Muscle of arm (tissue), 12 donors: Measurements from ENCODE around the gene VNN1. TPM values are rescaled to one million over a fixed set of nuclear protein-coding genes. Genes with fewer than 3 reads are reported as not detected.
"Not testable (repeated sequence)": the region's sequence is repeated elsewhere in the genome, so short reads cannot be mapped to it uniquely, and the experiment has no call there.

Experiments used
- DNase-seq: peaks from one replicate; pipeline ENCODE4 v3.0.0-alpha.2; 2013
- polyA plus RNA-seq, 12 donors: library from polyadenylated mRNA; unstranded; fragments of 120-200 nt; gene quantifications; one replicate each; pipeline ENCODE4 v1.2.1, GENCODE V29; 2013; ENCODE audit not compliant: insufficient read length in 12 of 12

The VNN1 gene
- polyA plus RNA-seq, 12 donors, result 0.11 to 0.65 (median 0.31) TPM; not detected in 2

DNA sequence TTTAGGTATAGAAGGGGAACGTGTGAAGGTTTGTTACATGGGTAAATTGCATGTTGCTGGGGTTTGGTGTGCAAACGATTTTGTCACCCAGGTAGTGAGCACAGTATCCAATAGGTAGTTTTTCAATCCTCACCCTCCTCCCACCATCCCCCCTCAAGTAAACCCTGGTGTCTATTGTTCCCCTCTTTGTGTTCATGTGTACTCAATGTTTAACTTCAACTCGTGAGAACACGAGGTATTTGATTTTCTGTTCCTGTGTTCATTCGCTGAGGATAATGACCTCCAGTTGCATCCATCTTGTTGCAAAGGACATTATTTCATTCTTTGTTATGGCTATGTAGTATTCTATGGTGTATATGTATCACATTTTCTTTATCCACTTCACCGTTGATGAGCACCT, 11.6 kb upstream of the VNN1 start:
- DNase-seq, result no peak

DNA sequence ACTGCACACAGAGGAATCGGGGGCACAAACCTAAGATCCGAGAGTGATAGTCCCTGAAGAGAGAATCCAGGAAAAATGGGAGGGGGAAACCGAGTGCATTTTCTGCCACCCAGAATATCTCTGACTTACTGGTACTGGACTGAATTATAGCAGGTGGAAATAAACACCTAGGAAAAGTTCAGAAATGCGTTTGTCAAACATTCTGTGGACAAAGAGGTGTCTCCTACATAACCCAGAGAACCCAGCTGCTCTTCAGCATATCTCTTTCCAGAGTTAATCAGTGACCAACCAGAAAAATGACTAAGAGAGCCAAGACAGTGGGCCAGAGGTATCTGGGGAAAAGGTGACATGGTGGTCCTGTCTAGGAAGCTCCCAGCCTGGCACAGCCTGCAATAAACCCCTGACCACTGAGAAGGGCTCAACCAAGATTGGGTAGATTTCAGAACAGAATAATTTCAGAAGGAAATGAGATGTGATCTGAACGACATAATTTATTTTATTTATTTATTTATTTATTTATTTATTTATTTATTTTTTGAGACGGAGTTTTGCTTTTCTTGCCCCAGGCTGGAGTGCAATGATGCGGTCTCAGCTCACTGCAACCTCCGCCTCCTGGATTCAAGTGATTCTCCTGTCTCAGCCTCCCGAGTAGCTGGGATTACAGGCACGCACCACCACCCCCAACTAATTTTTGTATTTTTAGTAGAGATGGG, 6.0 kb upstream of the VNN1 start:
- no peak for DNase-seq

DNA sequence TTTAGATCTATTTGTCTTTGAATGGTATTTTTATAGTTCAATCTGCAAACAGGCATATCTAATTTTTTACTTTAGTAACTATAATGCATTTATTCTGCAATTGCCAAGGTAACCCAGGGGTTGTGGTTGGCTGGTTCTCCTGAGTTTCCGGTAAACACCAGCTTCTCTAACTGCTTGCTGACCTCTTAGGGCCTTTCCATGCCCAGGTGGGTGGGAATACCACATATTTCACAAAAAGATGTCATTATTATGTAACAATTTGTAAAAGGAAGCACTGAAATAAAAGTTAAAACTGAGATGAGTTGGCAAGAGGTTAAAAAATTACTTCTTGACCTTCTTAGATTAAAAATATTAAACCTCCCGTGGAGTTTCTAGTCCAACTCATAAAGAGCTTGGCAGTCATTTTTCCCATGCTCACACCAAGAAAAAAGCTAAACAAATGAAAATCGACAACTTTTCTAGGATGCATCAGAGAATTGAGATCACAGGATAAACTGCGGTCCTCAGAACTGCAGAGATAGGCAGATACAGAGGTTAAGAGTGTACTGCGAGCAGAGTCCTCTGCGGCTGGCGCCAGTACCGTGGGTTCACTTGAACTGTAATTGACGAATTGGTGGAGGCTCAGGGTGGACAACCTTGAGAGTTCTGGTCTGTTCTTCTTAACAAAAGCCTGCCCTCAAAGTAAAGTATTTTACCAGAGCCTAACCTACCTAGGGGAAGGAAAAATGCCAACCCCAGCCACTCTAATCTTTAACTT, 2.2 kb upstream of the VNN1 start:
- no peak for DNase-seq

DNA sequence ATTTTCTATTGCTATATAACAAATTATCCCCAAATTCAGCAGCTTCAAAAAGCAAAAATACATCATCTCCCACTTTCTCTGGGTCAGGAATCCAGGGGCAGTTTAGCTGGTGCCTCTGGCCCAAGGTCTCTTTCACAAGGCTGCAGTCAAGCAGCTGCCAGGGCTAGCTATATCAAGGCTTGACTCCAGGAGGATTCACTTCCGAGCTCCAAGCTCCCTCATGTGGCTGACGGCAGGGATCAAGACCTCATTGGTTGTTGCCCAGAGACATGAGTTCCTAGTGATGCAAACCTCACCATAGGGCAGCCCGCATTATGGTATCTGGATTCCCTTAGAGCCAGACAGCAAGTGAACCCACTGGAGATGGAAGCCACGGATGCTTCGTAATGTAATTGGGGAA, 1.3 kb upstream of the VNN1 start:
- DNase-seq, result no peak

DNA sequence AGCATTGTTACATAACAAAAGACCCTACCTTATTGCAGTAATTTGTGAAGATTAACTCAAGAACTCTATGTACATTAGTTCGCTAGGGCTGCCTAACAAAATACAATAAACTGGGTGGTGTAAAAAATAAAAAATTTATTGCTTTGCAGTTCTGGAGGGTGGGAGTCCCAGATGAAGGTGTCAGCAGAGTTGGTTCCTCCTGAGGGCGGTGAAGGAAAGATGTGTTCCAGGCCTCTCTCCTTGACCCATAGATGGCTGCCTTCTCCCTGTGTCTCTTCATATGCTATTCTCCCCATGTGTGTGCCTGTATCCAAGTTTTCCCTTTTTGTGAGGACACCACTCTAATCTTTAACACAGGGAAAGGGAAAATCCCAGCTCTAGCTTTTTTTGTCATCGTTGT, 305 bp upstream of the VNN1 start:
- no peak for DNase-seq

DNA sequence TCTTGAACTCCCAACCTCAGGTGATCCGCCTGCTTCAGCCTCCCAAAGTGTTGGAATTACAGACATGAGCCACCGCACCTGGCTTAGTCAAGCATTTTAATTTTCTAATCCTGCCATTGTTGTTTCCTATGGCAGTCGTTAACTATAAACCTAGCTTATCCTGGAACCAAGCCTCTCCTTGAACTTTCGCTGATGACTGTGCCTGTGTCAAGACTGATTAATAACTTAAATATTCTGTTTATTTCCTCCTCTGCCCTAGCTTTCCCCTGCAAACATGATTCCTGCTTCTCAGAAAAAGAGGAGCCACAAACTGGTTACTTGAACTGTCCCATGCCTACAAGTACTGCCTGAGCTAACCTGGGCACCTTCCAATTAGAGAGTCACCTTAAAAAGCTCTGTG, 1.5 kb downstream of the VNN1 start:
- DNase-seq, result no peak

DNA sequence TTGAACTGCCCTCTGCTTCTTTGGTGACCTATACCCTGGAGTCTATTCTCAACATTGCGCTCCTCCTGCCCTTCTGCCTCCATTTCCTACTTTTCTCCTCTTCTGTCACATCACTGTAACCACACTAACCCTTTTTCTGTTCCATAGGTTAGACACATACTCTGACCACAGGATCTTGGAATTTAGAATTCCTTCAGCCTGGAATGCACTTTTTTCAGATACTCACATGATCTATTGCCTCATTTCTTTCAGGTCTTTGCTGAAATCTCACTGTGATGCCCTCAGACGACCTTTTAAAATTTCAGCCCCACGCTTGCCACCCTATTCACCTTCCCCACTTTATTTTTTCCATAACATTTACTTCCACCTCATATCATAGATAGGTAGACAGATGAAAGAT, 5.1 kb downstream of the VNN1 start:
- DNase-seq, result no peak

DNA sequence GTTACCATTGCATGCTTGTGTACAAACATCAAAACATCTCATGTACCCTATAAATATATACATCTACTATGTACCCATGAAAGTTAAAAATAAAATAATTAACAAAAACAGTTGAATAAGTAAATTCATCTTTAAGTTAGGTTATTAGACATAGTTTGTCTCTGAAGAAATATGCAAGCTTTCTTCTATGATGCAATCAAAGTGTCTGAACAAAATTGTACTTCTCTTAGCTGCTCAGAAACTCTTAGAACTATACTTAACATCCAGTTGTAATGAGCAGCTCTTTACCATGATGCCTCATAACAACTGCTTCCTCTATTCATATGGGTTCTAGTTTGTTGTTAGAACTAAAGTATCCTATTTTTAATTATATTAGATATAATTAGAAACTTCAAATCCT, 5.9 kb downstream of the VNN1 start:
- DNase-seq, result no peak

DNA sequence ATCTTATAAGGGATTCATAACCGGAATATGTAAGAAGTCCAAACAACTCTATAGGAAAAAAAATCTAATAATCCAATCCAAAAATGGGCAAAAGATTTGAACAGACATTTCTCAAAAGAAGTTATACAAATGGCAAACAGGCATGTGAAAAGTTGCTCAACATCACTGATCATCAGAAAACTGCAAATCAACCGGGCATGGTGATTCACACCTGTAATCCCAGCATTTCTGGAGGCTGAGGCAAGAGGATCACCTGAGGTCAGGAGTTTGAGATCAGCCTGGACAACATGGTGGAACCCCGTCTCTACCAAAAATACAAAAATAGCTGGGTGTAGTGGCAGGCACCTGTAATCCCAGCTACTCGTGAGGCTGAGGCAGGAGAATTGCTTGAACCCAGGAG, 7.1 kb downstream of the VNN1 start:
- DNase-seq, result not testable (repeated sequence)

DNA sequence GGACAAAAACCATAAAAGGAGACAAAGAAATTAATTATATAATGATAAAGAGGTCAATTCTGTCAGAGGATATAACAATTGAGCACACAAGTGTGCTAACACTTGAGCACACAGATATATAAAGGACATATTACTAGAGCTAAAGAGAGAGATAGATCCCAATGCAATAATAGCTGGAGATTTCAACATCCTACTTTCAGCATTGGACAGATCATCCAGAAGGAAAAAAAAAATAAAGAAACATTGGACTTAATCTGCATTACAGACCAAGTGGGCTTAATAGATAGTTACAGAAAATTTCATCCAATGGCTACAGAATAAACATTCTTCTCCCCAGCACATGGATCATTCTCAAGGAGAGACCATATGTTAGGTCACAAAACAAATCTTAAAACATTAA, 9.9 kb downstream of the VNN1 start:
- no peak for DNase-seq

DNA sequence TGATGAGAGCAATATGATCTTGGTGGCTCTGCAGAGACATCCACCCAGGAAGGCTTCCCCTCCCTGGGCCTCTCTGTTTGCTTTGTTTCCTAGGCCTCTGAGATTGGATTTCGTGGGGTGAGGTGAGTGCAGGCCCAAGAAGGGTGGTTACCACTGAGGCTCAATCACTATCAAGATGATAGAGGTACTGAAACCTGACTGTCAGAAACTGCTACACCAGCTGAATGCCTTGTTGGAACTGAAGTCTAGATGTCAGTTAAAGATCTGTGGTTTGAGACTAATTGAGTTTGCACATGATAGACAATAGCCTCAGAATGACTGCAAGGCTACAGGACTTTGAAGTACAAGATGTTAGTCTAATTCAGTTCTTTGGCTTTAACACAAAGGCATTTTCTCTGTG, 15.2 kb downstream of the VNN1 start:
- DNase-seq, result no peak

DNA sequence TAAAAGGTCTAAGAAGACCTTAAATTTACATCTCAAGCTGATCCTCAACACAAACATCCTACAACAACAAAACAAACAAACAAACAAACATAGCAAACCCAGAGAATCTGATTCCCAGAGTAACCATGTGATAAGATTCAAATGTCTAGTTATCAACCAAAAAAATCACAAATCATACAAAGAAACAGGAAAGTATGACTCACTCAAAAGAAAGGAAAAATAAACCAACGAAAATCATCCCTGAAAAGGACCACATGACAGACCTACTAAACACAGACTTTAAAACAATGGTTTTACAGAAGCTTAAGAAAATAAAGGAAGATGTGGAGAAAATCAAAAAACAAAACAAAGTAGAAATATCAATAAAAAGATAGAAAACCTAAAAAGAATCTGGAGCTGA, 18.1 kb downstream of the VNN1 start:
- no peak for DNase-seq

DNA sequence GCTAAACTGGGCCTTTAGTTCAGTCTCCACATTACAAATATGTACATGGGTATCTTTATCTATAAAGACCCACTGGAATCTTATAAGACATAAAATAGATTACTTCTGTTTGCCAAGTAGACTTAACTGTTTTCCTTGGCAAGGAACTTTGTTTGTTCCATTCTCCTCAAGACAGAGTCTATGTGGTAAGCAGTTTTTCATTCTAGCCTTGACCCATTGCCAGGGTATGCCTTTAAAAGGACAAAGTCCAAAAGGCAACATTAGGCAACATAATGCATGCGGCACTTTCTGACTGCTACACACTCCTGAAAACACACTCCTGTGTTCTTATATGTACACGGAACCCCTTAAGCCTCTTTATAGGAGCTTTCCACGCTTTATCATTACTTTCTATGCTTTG, 20.4 kb downstream of the VNN1 start:
- no peak for DNase-seq

DNA sequence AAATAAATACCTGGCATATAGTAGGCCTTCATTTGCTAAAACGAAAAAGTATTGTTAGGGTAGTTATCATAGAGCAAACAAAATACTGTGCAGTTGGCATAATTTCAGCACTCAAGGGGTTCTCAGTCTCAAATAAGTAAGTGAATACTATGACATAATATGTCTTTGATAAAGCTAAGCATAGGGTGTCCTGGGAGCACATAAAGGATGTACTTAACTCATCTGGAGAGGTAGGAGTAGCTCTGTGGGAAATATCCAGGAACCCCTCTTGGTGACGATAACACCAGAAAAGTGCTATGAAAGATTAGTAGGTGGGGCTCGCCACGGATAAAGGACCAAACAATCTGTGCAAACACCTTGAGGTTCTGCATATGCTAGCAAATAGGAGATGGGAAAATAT, 23.2 kb downstream of the VNN1 start:
- DNase-seq, result no peak

DNA sequence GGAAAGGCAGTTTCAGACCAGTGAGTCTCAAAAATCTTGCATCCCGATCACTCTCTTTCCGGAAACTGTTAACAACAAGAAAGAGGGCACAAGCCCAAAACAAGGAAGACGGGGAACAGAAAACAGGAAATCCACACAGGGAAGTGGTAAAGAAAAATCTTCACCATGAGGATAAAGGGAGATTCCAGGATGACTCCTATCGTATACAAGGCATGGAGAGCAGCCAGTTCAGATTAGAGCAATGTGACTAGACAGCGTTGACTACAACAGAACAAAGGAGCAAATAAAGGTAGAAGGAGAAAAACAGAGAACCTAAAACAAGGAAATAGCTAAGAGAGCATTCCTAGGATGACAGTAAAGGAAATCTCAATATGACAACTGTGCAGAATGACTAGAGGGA, 26.5 kb downstream of the VNN1 start:
- no peak for DNase-seq

DNA sequence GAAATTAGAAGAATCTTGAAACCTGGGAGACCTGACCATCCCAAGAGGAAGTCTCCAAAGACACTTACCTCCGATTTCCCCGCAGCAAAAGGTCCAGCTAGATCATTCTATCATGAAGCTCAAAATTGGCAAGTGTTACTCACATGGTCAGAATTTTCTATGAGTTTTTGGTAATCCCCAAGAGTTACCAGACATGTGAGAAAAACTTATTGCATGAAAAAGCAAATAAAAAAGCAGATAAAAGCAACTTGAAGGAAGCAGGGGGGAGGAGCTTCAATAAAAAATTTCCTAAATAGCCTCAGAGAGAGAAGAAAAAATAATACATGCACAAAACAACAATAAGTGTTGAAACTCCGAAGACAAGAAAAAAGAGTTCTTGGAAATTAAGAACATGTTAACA, 27.3 kb downstream of the VNN1 start:
- DNase-seq, result no peak

DNA sequence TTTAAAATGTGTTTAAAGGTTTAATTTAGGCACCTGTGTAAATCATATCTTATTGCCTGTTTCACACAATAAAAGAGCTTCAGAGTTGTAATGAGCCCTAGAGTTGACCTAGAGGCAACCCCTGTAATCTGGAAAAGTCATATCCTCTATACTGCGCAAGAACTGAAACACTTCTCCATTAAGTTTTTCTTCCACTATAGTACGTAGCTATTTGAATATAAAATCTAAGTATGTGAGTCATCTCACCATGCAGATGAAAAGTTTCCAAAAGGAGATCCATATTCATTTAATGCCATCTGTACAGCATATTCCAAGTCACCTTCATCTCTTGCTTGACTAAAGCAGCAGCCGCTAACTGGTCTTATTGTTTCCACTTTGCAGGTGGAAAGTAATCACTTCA, 28.8 kb downstream of the VNN1 start:
- no peak for DNase-seq

DNA sequence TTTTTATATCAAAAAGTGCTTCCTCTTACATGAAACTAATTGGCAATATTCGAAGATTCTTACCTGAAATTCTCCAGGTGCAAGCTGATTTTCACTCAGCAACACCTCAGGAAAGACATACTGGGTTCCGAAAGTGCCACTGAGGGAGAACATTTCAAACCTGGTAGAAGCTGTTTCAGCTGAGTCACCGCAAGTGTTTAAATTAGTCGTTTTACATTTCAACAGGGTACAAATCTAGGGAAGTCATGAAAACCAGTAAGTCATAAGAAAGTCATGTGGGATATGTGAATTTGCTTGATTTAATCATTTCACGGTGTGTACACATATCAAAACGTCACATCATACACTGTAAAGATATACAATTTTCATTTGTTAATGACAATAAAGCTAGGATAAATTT, 29.6 kb downstream of the VNN1 start:
- no peak for DNase-seq

DNA sequence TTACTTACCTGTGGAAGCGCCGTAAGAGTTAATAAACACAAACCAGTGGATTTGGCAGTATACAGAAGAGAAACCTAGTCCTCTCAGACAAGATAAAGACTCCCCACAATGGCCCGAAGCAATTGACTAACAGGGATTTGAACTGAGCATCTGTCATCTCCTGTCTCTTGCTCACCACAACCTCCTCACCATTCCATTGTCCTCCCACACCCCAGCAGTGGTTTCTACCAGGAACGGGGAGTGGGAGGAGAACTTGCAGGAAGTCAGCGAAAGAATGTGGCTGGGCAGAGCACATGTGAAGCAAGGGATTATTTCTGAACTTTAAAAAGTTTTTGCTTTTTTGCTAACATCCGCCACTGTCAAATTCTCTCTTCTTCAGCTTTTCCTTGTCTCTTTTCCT, 30.3 kb downstream of the VNN1 start:
- no peak for DNase-seq

DNA sequence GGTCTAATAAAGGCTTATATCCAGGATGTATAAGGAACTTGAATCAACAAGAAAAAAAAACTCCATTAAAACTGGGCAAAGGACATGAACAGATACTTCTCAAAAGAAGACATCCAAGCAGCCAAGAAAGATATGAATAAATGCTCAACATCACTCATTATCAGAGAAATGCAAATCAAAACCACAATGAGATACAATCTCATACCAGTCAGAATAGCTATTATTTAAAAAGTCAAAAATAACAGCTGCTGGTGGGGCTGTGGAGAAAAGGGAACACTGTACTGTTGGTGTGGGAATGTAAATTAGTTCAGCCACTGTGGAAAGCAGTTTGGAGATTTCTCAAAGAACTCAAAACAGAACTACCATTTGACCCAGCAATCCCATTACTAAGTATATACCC, 34.8 kb downstream of the VNN1 start:
- not testable (repeated sequence) for DNase-seq

DNA sequence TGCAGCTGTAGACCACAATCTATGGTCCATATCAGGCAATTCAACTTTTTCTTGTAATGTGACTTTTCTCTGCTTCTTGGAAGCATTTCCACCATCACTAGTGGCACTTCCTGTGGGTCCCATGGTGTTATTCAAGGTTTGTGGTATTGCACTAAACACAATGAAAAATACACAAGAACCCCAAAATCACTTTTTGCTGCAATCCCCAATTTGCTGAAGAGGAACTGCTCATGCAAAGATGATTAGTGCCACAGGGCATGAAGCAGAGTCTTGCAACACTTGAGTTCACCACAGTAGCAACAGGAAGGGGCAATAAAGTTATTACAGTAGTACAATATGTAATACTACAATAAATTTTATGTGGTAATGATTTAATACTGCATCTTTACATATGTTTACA, 38.1 kb downstream of the VNN1 start:
- no peak for DNase-seq

DNA sequence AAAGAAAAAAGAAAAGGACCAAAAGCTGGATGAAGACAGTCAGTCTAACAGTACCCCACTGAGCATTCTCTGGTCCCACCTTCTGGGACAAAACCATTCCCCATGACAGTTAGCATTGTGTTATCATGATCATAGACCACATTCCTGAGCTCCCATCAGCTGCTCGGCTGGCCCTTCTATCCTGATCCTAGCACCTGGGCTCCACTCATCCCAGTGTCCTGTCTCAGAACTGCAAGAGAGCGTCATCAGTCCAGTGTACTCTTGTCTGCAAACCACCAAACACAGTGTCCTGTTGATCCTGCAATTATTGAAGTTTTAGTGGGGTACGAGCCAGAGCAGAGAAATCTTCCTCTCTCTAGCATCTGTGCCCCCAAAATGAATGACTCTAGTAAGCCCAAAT, 38.9 kb downstream of the VNN1 start:
- no peak for DNase-seq

DNA sequence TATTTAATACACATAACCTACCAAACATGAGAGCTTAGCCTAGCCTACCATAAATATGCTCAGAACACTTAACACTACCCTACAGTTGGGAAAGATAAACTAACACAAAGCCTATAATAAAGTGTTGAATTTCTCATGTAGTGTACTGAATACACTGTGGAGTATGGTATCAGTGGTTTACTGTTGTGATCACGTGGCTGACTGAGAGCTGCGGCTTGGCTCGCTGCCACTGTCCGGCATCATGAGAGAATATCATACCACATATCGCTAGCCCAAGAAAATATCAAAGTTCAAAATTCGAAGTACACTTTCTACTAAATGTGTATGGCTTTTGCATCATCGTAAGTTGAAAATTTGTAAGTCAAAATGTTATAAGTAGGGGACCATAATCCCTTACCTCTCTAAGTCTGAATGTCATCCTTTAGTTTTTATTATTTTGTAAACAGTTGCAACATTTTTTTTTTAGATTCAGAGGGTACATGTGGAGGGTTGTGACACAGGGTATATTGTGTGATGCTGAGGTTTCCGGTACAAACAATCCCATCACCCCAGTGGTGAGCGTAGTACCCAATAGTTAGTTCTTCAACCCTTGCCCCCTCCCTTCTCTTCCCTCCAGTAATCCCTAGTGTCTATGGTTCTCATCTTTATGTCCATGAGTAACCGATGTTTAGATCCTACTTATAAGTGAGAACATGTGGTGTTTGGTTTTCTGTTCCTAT, 40.3 kb downstream of the VNN1 start:
- DNase-seq, result no peak
